ENCODE measurements around the gene FNIP1.

GRCh38 chr5:131766689-131767088 is 30.1 kb downstream of the FNIP1 start:
- no peak for TF ChIP-seq CTCF (IDR thresholded peaks at IDR 0.05; ENCODE audit: poor library complexity)
- TF ChIP-seq EZH2phosphoT487 (IDR thresholded peaks at IDR 0.05; ENCODE audit: low read depth, severe bottlenecking, unreplicated experiment), result no peak
- TF ChIP-seq EZH2 (IDR thresholded peaks at IDR 0.05; ENCODE audit: borderline replicate concordance), result no peak

All from hepatocyte (in vitro differentiated cells).